DND-41 (cell line): ENCODE results near the gene CLDN24.

Experiments
- ATAC-seq: fragments of 200-7000 bp; cut with Tn5 transposase; 3 replicates; pipeline ENCODE4 v1.9.1; 2021; ENCODE audit warnings: low read depth; ENCODE audit not compliant: insufficient read depth
- DNase-seq: peaks from one replicate; pipeline ENCODE4 v3.0.0-alpha.2; 2020
- H2AFZ ChIP-seq: 2 replicates; pipeline ENCODE4 v1.6.0; 2012; ENCODE audit warnings: low read depth, low read length
- H3K27ac ChIP-seq: 2 replicates; pipeline ENCODE4 v1.5.1; 2012; ENCODE audit warnings: low read length, inconsistent platforms
- H3K27me3 ChIP-seq: fragments of 200-600 bp; sonication (generic); 2 replicates; pipeline ENCODE4 v1.6.0; 2012; ENCODE audit warnings: low read length, mild to moderate bottlenecking, inconsistent platforms; ENCODE audit not compliant: insufficient read depth, poor library complexity
- H3K36me3 ChIP-seq: 2 replicates; pipeline ENCODE4 v1.5.1; 2012; ENCODE audit warnings: low read length, inconsistent platforms; ENCODE audit not compliant: insufficient read depth
- H3K4me1 ChIP-seq: 2 replicates; pipeline ENCODE4 v1.5.1; 2012; ENCODE audit warnings: mild to moderate bottlenecking, low read length; ENCODE audit not compliant: insufficient read depth
- H3K4me2 ChIP-seq: 2 replicates; pipeline ENCODE4 v1.6.0; 2012; ENCODE audit warnings: mild to moderate bottlenecking, moderate library complexity, low read length, inconsistent platforms; ENCODE audit not compliant: insufficient read depth
- H3K4me3 ChIP-seq, 2 experiments: fragments of 200-600 bp in 1 of 2; shearing (Covaris generic) in 1 of 2; 2 replicates each; pipeline ENCODE4 v1.5.1; 2012 to 2016; ENCODE audit warnings: inconsistent platforms in 2 of 2, low read length in 2 of 2, mild to moderate bottlenecking in 2 of 2, low read depth in 1 of 2, moderate library complexity in 1 of 2
- H3K79me2 ChIP-seq: 2 replicates; pipeline ENCODE4 v1.6.0; 2012; ENCODE audit warnings: low read length, inconsistent platforms; ENCODE audit not compliant: insufficient read depth
- H3K9ac ChIP-seq: 2 replicates; pipeline ENCODE4 v1.6.0; 2012; ENCODE audit warnings: low read depth, mild to moderate bottlenecking, inconsistent platforms, low read length, moderate library complexity
- H3K9me3 ChIP-seq: 2 replicates; pipeline ENCODE4 v1.5.1; 2012; ENCODE audit warnings: low read length, moderate library complexity, mild to moderate bottlenecking, inconsistent platforms; ENCODE audit not compliant: insufficient read depth, severe bottlenecking
- H4K20me1 ChIP-seq: 2 replicates; pipeline ENCODE4 v1.6.0; 2012; ENCODE audit warnings: low read length; ENCODE audit not compliant: insufficient read depth
- EZH2 ChIP-seq: IDR thresholded peaks from 3 replicates; pipeline ENCODE4 v1.6.1; 2012; ENCODE audit warnings: borderline replicate concordance, low read depth, mild to moderate bottlenecking, moderate library complexity, low read length, inconsistent platforms; ENCODE audit not compliant: severe bottlenecking
- TF ChIP-seq, protein P1 (sequence below): IDR thresholded peaks from 2 replicates; pipeline ENCODE4 v1.5.1; 2012; ENCODE audit warnings: borderline replicate concordance, low read length, moderate library complexity, mild to moderate bottlenecking; ENCODE audit not compliant: poor library complexity, severe bottlenecking; ENCODE audit errors: extremely low read depth

The CLDN24 gene

DNA sequence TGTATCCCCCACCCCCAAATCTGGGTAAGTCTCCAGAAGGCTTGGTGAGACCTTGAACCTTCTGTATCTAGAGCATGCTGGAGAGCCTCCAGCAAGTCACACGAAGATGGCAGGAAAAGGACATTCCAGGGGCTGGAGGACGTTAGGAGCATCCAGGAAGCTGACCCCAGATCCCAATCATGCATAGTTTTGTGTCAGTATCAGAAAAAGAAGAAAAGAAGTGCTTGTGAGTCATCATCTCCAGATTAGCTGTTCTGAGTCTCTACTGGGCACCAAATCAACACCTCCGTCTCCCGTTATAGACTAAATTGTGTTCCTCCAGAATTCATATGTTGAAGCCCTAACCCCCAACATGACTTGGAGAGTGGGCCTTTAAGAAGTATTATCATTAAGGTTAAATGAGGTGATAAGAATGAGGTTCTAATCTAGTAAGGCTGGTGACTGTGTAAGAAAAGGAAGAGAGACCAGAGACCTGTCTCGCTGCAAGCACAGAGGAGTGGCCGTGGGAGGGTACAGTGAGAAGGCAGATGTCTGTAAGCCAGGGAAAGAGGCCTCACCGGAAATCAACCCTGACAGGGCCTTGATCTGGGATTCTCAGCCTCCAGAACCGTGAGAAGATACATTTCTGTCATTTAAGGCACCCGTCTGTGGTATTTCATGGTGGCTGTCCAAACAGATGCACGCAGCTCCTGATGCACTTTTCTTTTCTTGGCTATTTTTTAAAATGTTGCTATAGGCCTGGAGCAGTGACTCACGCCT is 38.1 kb upstream of the CLDN24 start:
- no peaks in the 10 kb centered on the region for H3K9me3 ChIP-seq
- no peaks in the 10 kb centered on the region for H3K27me3 ChIP-seq
- H3K4me2 ChIP-seq = no peak overlapping the region
- TF ChIP-seq, protein P1, sequence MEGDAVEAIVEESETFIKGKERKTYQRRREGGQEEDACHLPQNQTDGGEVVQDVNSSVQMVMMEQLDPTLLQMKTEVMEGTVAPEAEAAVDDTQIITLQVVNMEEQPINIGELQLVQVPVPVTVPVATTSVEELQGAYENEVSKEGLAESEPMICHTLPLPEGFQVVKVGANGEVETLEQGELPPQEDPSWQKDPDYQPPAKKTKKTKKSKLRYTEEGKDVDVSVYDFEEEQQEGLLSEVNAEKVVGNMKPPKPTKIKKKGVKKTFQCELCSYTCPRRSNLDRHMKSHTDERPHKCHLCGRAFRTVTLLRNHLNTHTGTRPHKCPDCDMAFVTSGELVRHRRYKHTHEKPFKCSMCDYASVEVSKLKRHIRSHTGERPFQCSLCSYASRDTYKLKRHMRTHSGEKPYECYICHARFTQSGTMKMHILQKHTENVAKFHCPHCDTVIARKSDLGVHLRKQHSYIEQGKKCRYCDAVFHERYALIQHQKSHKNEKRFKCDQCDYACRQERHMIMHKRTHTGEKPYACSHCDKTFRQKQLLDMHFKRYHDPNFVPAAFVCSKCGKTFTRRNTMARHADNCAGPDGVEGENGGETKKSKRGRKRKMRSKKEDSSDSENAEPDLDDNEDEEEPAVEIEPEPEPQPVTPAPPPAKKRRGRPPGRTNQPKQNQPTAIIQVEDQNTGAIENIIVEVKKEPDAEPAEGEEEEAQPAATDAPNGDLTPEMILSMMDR = no peak
- no peak for TF ChIP-seq EZH2
- H3K9ac ChIP-seq = no peak overlapping the region
- DNase-seq = no peak
- H2AFZ ChIP-seq = no peak overlapping the region
- H3K4me1 ChIP-seq = no peaks in the 10 kb centered on the region
- no peak for ATAC-seq
- no peaks in the 10 kb centered on the region for H3K36me3 ChIP-seq
- no peak overlapping the region for H3K4me3 ChIP-seq
- H3K27ac ChIP-seq = no peak overlapping the region
- no peaks in the 10 kb centered on the region for H3K79me2 ChIP-seq
- no peaks in the 10 kb centered on the region for H4K20me1 ChIP-seq

DNA sequence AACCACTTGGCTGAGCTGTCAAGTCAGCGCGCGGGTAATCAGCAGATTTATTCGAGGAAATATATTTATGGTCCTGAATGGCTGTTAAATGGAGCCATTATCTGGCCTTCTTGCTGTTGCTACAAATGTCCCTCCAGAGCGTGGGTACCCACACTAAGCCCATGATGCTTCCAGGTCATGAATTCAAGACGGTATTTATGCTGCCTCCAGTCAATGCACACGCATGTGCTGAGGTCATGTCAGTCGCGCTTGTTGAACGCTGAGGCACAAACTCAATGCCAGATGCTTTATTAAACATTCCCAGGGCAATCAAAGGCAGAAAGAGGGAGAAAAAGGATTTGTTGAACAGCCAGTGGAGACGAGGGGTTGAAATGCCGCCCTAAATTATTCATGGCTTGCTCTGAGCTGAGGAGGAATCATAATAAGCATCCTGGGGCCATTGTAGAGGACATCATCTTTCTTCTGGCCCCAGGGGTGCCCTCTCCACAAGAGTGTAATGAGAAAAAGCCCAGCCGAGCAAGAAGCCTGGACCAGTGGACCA is 36.1 kb upstream of the CLDN24 start:
- Histone ChIP-seq H3K4me1 (no peaks in the 10 kb centered on the region), H2AFZ (no peak overlapping the region), H3K4me2 (no peak overlapping the region), H4K20me1 (no peaks in the 10 kb centered on the region), H3K27me3 (no peaks in the 10 kb centered on the region), H3K79me2 (no peaks in the 10 kb centered on the region), H3K9ac (no peak overlapping the region), H3K9me3 (no peaks in the 10 kb centered on the region), H3K36me3 (no peaks in the 10 kb centered on the region), H3K27ac (no peak overlapping the region), H3K4me3 (no peak overlapping the region)
- no peak for DNase-seq
- ATAC-seq = no peak
- TF ChIP-seq, protein P1 = no peak
- no peak for TF ChIP-seq EZH2

DNA sequence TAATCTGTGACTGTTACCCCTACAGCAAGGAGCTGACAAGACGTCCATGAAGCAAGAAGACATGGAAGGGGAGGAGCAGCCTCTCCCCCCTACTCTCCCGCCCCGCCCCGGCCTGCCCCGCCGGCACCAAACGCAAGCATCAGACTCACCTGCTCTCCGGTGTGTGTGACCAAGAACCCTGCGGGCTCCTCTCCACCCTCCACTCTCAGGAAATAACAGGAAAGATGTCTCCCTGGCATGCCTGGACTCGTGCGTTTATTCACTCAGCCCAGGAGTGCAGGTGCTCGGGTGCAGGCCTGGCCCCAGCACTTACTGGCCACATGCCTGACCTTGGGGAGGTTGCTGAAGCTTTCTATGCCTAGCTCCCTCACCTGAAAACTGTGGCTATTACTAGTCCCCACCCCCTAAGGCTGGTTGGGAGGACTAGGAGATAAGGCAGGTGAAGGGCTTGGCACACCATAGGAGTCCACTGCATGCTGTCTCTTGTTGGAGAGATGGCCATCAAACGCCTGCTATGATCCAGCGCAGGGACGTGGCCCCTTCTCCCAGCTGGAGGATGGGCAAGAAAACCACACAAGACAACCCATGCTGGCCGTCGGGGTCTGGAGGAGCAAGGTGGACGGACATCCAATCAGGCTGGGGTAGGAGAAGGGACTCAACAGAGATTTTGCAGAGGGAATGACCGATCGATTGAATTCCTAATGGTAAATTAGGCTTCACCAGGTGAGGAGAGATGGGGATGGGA is 34.9 kb upstream of the CLDN24 start:
- H4K20me1 ChIP-seq = no peaks in the 10 kb centered on the region
- no peak for DNase-seq
- no peaks in the 10 kb centered on the region for H3K79me2 ChIP-seq

More for the DNA sequence above, 34.9 kb upstream of the CLDN24 start:
- H3K36me3 ChIP-seq = no peaks in the 10 kb centered on the region
- no peak overlapping the region for H3K4me3 ChIP-seq
- no peak overlapping the region for H3K4me2 ChIP-seq
- H2AFZ ChIP-seq = no peak overlapping the region
- TF ChIP-seq EZH2 = no peak
- TF ChIP-seq, protein P1 = no peak
- ATAC-seq = no peak
- H3K9me3 ChIP-seq = no peaks in the 10 kb centered on the region
- H3K27ac ChIP-seq = no peak overlapping the region
- no peaks in the 10 kb centered on the region for H3K4me1 ChIP-seq
- no peak overlapping the region for H3K9ac ChIP-seq
- no peaks in the 10 kb centered on the region for H3K27me3 ChIP-seq
